Brain microvascular endothelial cell (primary cell): ENCODE measurements around the gene MTAP.
A peak's percentile ranks its signal among the peaks of the same experiment; 100 is the strongest.

Experiments
- DNase-seq: peaks from one replicate; pipeline ENCODE4 v3.0.0-alpha.2; 2020
- H3K27ac ChIP-seq: fragments of 250-450 bp; sonication (Bioruptor Pico); 2 replicates; pipeline ENCODE4 v1.5.1; 2020; ENCODE audit warnings: mild to moderate bottlenecking, moderate library complexity
- H3K27me3 ChIP-seq: fragments of 250-450 bp; sonication (Bioruptor Pico); replicated peaks from 2 replicates; pipeline ENCODE4 v1.5.1; 2020; ENCODE audit warnings: mild to moderate bottlenecking
- H3K36me3 ChIP-seq: fragments of 250-450 bp; sonication (Bioruptor Pico); replicated peaks from 2 replicates; pipeline ENCODE4 v1.5.1; 2020; ENCODE audit warnings: mild to moderate bottlenecking
- H3K4me3 ChIP-seq: 2 replicates; pipeline ENCODE4 v1.5.1; 2011; ENCODE audit warnings: low read depth, mild to moderate bottlenecking, control low read depth, low read length, moderate library complexity
- in situ Hi-C: cut with HindIII; loops from 2 replicates; pipeline ENCODE4 v1.10.0; 2017; ENCODE audit warnings: low sequenced_read_pairs, low pct_ligation_motif_present
- TF ChIP-seq, protein P1 (sequence below): IDR thresholded peaks from 2 replicates; pipeline ENCODE4 v1.5.1; 2011; ENCODE audit warnings: low read depth, mild to moderate bottlenecking, moderate library complexity, low read length, control low read depth, inconsistent platforms; ENCODE audit errors: missing control alignments

Gene MTAP

DNA sequence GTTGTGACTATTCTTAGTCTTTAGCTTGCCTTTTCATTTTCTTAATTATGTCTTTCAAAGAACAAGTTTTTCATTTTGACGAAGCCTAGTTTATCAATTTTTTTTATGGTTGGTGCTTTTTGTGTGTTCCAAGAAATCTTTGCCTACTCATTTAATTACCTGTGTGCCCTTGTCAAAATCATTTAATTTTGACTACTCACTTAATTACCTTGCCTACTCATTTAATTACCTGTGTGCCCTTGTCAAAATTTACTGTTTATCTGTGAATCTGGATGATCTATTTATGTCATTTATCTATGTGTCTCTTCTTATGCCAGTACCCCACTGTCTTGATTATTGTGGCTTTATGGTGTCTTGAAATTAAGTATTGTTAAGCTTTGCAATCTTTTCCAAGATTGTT lies 63.9 kb downstream of the MTAP start:
- DNase-seq, result no peak
- no peak overlapping the region for H3K27ac ChIP-seq
- TF ChIP-seq, protein P1, sequence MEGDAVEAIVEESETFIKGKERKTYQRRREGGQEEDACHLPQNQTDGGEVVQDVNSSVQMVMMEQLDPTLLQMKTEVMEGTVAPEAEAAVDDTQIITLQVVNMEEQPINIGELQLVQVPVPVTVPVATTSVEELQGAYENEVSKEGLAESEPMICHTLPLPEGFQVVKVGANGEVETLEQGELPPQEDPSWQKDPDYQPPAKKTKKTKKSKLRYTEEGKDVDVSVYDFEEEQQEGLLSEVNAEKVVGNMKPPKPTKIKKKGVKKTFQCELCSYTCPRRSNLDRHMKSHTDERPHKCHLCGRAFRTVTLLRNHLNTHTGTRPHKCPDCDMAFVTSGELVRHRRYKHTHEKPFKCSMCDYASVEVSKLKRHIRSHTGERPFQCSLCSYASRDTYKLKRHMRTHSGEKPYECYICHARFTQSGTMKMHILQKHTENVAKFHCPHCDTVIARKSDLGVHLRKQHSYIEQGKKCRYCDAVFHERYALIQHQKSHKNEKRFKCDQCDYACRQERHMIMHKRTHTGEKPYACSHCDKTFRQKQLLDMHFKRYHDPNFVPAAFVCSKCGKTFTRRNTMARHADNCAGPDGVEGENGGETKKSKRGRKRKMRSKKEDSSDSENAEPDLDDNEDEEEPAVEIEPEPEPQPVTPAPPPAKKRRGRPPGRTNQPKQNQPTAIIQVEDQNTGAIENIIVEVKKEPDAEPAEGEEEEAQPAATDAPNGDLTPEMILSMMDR, result no peak
- no peak overlapping the region for H3K4me3 ChIP-seq
- peaks cover 18% of the 10 kb centered on the region for H3K36me3 ChIP-seq
- H3K27me3 ChIP-seq, result no peaks in the 10 kb centered on the region
- in situ Hi-C loops, result no loop called here

DNA sequence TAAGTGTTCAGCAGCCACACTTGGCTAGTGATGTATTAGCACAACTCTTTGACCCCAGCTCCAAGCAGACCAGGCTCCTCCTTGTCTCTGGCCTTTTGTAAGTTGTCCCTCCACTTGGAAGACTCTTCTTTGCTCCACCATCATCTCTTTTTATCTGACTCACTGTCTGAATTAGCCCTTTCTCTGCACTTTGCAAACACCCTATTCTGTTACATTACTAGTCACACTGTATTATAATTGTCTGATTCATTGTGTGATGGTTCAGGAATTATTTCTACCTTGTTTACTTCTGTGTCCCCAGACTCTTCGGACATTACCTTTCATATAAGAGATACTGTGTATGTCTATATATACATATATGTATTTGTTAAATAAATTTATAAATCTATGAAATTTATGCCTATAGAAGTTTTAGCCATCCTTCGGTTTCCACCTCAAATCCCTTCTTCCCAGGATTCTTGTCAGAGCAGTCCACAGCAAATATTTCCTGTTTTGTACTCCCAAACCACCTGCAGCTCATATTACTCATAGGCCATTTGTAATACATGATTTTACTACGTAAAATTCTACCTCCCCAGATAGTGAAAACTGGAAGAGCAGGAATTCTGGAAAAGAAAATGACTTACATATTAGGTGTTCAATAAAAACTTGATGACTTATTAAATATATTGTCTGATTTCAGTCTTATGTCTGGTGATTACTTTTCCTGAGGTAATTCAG lies 69.0 kb downstream of the MTAP start:
- H3K4me3 ChIP-seq, result no peak overlapping the region
- no peaks in the 10 kb centered on the region for H3K27me3 ChIP-seq
- H3K36me3 ChIP-seq, result no peaks in the 10 kb centered on the region
- H3K27ac ChIP-seq, result no peak overlapping the region
- DNase-seq, result no peak
- TF ChIP-seq, protein P1, result no peak
- in situ Hi-C loops, result no loop called here

DNA sequence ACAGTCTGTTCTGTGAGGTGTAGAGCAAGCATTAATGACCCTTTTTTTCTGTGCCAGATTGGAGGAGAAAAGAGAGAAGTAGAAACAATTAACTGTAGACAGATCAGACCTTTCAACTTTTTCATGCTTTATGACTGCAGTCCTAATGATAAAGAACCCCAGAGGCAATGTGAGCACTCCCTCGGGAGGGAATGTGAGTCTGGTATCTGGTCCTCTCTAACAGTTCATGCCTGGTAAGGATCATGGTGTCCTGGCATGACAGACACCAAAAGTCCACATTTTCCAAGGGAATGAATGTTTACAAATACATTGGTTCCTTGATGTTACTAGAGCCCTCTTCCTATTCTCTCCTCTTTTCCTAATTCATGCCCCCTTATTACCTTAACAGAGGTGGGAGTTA lies 70.3 kb downstream of the MTAP start:
- no peak for DNase-seq
- no peaks in the 10 kb centered on the region for H3K36me3 ChIP-seq
- H3K27me3 ChIP-seq, result no peaks in the 10 kb centered on the region
- H3K4me3 ChIP-seq, result no peak overlapping the region
- TF ChIP-seq, protein P1, result no peak
- no peak overlapping the region for H3K27ac ChIP-seq
- in situ Hi-C loops, result no loop called here

DNA sequence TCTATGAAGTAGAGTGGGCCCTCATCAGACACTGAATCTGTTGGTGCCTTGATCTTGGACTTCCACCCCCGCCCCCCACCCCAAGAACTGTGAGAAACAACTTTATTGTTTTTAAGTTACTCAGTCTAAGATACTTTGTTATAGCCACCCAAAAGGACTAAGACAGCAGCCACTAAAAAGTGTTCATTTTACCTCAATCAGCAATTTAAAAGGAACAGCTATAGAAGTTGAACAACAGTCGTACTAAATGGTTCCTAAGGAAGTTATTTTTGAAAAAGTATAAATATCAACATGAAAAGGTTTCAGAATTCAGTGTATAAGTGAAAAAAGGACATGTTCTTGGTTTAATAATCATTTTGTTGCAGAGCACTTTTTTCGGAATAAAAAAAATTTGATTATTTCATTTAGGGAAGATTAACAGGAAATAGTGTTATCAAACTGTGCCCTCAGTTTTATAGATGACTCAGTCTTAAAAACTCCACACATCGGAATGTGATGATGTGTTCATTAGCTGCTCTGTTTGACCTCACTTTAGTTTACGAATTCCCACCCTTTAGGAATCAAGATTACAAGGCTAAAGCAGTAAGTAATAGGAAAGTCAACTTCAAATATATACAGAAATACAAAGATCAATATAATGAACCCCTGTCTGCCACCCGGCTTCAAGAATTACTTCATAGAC lies 71.2 kb downstream of the MTAP start:
- in situ Hi-C loops, result no loop called here
- TF ChIP-seq, protein P1, result no peak
- H3K36me3 ChIP-seq, result no peaks in the 10 kb centered on the region

DNA sequence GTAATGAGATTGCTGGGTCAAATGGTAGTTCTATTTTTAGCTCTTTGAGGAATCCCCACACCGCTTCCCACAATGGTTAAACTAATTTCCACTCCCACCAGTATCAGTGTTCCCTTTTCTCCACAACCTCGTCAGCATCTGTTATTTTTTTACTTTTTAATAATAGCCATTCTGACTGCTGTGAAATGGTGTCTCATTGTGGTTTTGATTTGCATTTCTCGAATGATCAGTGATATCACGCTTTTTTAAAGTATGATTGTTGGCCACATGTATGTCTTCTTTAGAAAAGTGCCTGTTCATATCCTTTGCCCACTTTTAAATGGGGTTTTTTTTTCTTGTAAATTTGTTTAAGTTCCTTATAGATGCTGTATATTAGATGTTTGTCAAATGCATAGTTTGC lies 73.5 kb downstream of the MTAP start:
- Histone ChIP-seq H3K27me3 (no peaks in the 10 kb centered on the region), H3K4me3 (no peak overlapping the region), H3K27ac (no peak overlapping the region), H3K36me3 (no peaks in the 10 kb centered on the region)
- DNase-seq, result no peak
- TF ChIP-seq, protein P1, result no peak
- in situ Hi-C loops, result no loop called here

More for the DNA sequence above, 71.2 kb downstream of the MTAP start:
- Histone ChIP-seq H3K27ac (peak overlapping the region; percentile 70), H3K27me3 (no peaks in the 10 kb centered on the region), H3K4me3 (no peak overlapping the region)
- DNase-seq, result peak; percentile 41
